Measurements from ENCODE around the gene FAM83C. TPM values are rescaled to one million over a fixed set of nuclear protein-coding genes. Genes with fewer than 3 reads are reported as not detected.
A peak's percentile ranks its signal among the peaks of the same experiment; 100 is the strongest.

The FAM83C gene
- total and polyA plus RNA-seq, 9 of the 15 experiments (the other 6 are each of a cell fraction or from before 2014, with no cell fraction given), result not detected

DNA sequence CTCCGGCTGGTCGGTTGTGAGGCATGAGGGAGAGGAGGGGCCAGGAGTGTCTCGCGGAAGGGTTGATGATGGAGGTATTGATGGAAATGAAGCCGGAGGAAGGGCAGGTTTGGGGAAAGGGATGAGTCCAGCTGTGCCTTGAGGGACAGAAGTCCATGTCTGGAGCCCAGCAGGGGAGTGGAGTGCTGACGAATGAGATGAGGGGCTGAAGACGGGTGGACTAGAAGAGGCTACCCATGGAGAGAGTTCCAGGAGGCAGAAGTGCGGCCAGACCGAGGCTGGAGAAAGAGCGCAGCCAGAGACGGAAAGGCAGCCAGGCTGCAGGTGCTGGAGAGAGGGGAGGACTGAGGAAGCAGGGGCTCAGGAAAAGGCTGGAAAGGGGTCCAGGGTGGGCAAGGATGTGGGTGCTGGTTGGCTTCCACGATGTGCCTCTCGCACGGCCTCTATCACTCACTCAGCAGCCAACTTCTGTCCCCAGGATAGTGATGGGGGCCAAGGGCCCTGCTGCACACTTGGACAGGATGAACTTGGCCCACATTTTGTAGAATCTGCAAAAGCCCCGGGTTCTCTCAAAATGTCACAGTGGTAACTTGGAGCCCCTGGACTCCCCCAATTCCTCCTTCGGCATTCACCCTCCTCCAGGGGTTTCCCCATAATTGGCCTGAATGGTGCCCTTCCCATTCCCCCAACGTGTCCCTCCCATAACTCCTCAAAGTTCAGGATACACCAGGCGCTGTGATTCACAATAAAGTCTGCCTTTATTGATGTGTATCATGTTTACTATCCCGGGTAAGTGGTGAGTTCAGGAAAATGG lies 7.0 kb downstream of the FAM83C start (continued):
- TF ChIP-seq, protein P1, sequence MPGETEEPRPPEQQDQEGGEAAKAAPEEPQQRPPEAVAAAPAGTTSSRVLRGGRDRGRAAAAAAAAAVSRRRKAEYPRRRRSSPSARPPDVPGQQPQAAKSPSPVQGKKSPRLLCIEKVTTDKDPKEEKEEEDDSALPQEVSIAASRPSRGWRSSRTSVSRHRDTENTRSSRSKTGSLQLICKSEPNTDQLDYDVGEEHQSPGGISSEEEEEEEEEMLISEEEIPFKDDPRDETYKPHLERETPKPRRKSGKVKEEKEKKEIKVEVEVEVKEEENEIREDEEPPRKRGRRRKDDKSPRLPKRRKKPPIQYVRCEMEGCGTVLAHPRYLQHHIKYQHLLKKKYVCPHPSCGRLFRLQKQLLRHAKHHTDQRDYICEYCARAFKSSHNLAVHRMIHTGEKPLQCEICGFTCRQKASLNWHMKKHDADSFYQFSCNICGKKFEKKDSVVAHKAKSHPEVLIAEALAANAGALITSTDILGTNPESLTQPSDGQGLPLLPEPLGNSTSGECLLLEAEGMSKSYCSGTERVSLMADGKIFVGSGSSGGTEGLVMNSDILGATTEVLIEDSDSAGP (CRISPR knock-in tag; IDR thresholded peaks at IDR 0.05), result no peak
- TF ChIP-seq, protein P2, sequence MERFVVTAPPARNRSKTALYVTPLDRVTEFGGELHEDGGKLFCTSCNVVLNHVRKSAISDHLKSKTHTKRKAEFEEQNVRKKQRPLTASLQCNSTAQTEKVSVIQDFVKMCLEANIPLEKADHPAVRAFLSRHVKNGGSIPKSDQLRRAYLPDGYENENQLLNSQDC (CRISPR knock-in tag; IDR thresholded peaks at IDR 0.05), result no peak
- no peak for TF ChIP-seq MTA1 (IDR thresholded peaks at IDR 0.05; ENCODE audit: borderline replicate concordance)
- TF ChIP-seq, protein P3, sequence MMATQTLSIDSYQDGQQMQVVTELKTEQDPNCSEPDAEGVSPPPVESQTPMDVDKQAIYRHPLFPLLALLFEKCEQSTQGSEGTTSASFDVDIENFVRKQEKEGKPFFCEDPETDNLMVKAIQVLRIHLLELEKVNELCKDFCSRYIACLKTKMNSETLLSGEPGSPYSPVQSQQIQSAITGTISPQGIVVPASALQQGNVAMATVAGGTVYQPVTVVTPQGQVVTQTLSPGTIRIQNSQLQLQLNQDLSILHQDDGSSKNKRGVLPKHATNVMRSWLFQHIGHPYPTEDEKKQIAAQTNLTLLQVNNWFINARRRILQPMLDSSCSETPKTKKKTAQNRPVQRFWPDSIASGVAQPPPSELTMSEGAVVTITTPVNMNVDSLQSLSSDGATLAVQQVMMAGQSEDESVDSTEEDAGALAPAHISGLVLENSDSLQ (IDR thresholded peaks at IDR 0.05), result no peak; the same call in 1 of the 2 replicates
- TF ChIP-seq GTF2F1 (IDR thresholded peaks at IDR 0.05; ENCODE audit: low read depth, low read length), result no peak
- TF ChIP-seq, protein P4, sequence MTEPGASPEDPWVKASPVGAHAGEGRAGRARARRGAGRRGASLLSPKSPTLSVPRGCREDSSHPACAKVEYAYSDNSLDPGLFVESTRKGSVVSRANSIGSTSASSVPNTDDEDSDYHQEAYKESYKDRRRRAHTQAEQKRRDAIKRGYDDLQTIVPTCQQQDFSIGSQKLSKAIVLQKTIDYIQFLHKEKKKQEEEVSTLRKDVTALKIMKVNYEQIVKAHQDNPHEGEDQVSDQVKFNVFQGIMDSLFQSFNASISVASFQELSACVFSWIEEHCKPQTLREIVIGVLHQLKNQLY (CRISPR knock-in tag; conservative IDR thresholded peaks at IDR 0.05), result no peak
- TF ChIP-seq ZKSCAN3 (CRISPR knock-in tag; IDR thresholded peaks at IDR 0.05), result no peak
- TF ChIP-seq, protein P5, sequence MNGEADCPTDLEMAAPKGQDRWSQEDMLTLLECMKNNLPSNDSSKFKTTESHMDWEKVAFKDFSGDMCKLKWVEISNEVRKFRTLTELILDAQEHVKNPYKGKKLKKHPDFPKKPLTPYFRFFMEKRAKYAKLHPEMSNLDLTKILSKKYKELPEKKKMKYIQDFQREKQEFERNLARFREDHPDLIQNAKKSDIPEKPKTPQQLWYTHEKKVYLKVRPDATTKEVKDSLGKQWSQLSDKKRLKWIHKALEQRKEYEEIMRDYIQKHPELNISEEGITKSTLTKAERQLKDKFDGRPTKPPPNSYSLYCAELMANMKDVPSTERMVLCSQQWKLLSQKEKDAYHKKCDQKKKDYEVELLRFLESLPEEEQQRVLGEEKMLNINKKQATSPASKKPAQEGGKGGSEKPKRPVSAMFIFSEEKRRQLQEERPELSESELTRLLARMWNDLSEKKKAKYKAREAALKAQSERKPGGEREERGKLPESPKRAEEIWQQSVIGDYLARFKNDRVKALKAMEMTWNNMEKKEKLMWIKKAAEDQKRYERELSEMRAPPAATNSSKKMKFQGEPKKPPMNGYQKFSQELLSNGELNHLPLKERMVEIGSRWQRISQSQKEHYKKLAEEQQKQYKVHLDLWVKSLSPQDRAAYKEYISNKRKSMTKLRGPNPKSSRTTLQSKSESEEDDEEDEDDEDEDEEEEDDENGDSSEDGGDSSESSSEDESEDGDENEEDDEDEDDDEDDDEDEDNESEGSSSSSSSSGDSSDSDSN (IDR thresholded peaks at IDR 0.05; ENCODE audit: borderline replicate concordance in 1 of 2, low read depth in 2 of 2, low read length in 2 of 2), result no peak
- TF ChIP-seq CCAR2 (IDR thresholded peaks at IDR 0.05; ENCODE audit: low read depth, low read length), result no peak
- TF ChIP-seq ARNT (IDR thresholded peaks at IDR 0.05), result peak; percentile 6 to 29; a peak in 1 of 4 replicates
- TF ChIP-seq TAF9B (IDR thresholded peaks at IDR 0.05; ENCODE audit: partially characterized antibody), result no peak
- TF ChIP-seq NFE2 (IDR thresholded peaks at IDR 0.05; ENCODE audit: low read depth), result no peak
- TF ChIP-seq SMARCC2 (IDR thresholded peaks at IDR 0.05; ENCODE audit: low read depth), result no peak
- no peak for TF ChIP-seq ZFP30 (CRISPR knock-in tag; IDR thresholded peaks at IDR 0.05; ENCODE audit: borderline replicate concordance)
- TF ChIP-seq TCFL5 (CRISPR knock-in tag; conservative IDR thresholded peaks at IDR 0.05), result no peak
- no peak for TF ChIP-seq ADNP (tag; IDR thresholded peaks at IDR 0.05)
- TF ChIP-seq SP1 (CRISPR knock-in tag; IDR thresholded peaks at IDR 0.05), result no peak
- TF ChIP-seq, protein P6, sequence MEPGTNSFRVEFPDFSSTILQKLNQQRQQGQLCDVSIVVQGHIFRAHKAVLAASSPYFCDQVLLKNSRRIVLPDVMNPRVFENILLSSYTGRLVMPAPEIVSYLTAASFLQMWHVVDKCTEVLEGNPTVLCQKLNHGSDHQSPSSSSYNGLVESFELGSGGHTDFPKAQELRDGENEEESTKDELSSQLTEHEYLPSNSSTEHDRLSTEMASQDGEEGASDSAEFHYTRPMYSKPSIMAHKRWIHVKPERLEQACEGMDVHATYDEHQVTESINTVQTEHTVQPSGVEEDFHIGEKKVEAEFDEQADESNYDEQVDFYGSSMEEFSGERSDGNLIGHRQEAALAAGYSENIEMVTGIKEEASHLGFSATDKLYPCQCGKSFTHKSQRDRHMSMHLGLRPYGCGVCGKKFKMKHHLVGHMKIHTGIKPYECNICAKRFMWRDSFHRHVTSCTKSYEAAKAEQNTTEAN (CRISPR knock-in tag; IDR thresholded peaks at IDR 0.05), result no peak
- TF ChIP-seq MTA3 (IDR thresholded peaks at IDR 0.05; ENCODE audit: borderline replicate concordance), result 0 out of 2 replicates have a peak, but pooled peaks have one; percentile 18
- TF ChIP-seq ZNF175 (CRISPR knock-in tag; IDR thresholded peaks at IDR 0.05; ENCODE audit: low read depth), result peak; percentile 41; the same call in 1 of the 2 replicates
- no peak for TF ChIP-seq JUNB (CRISPR knock-in tag; conservative IDR thresholded peaks at IDR 0.05)
